HepG2 (cell line): ENCODE data around the gene SNAI3. TPM values are rescaled to one million over a fixed set of nuclear protein-coding genes. Genes with fewer than 3 reads are reported as not detected.
A peak's percentile ranks its signal among the peaks of the same experiment; 100 is the strongest.

ENCODE experiments used
- ARID2 ChIP-seq: sonication (generic); formaldehyde crosslinking; IDR thresholded peaks from 2 replicates; pipeline ENCODE4 v1.8.1; 2022; ENCODE audit warnings: mild to moderate bottlenecking, missing genetic modification reagents, borderline replicate concordance
- CEBPG ChIP-seq: IDR thresholded peaks from 2 replicates; pipeline ENCODE4 v1.6.1; 2016
- GABPA ChIP-seq, 2 experiments: IDR thresholded peaks; 2 replicates each; pipeline ENCODE4 v1.6.1; 2011 to 2016; ENCODE audit warnings: low read depth in 2 of 2, low read length in 1 of 2, missing biosample characterization in 1 of 2, missing genetic modification characterization in 1 of 2
- GATAD2A ChIP-seq: IDR thresholded peaks from 2 replicates; pipeline ENCODE4 v1.6.1; 2016
- MAF1 ChIP-seq: sonication (generic); formaldehyde crosslinking; IDR thresholded peaks from 2 replicates; pipeline ENCODE4 v1.5.0; 2020; ENCODE audit warnings: missing genetic modification reagents, borderline replicate concordance
- MIER2 ChIP-seq: IDR thresholded peaks from 2 replicates; pipeline ENCODE4 v1.6.1; 2016; ENCODE audit warnings: missing biosample characterization, missing genetic modification reagents
- MTF1 ChIP-seq: sonication (generic); formaldehyde crosslinking; IDR thresholded peaks from 2 replicates; pipeline ENCODE4 v1.5.0; 2020; ENCODE audit warnings: missing genetic modification reagents
- NCOA2 ChIP-seq: sonication (generic); formaldehyde crosslinking; IDR thresholded peaks from 2 replicates; pipeline ENCODE4 v1.8.0; 2022; ENCODE audit warnings: inconsistent platforms
- NKX3-1 ChIP-seq: sonication (generic); formaldehyde crosslinking; IDR thresholded peaks from 2 replicates; pipeline ENCODE4 v1.5.0; 2020; ENCODE audit warnings: missing genetic modification reagents
- POLR2AphosphoS2 ChIP-seq: IDR thresholded peaks from 2 replicates; pipeline ENCODE4 v1.6.1; 2011; ENCODE audit warnings: low read depth, low read length, improper control_type of control experiment
- SMAD9 ChIP-seq: sonication (generic); formaldehyde crosslinking; IDR thresholded peaks from 2 replicates; pipeline ENCODE4 v1.5.1; 2020; ENCODE audit warnings: mild to moderate bottlenecking, missing genetic modification reagents
- SP4 ChIP-seq: sonication (generic); formaldehyde crosslinking; IDR thresholded peaks from 2 replicates; pipeline ENCODE4 v1.8.1; 2023; ENCODE audit warnings: mild to moderate bottlenecking, missing genetic modification reagents
- TRIM24 ChIP-seq: sonication (generic); formaldehyde crosslinking; IDR thresholded peaks from 2 replicates; pipeline ENCODE4 v1.8.0; 2022; ENCODE audit warnings: mild to moderate bottlenecking, missing genetic modification reagents
- ZBTB46 ChIP-seq: sonication (generic); formaldehyde crosslinking; IDR thresholded peaks from 2 replicates; pipeline ENCODE4 v1.4.0; 2020; ENCODE audit warnings: mild to moderate bottlenecking, missing genetic modification reagents, borderline replicate concordance
- ZNF180 ChIP-seq: sonication (generic); formaldehyde crosslinking; IDR thresholded peaks from 2 replicates; pipeline ENCODE4 v1.4.0; 2020; ENCODE audit warnings: low read depth, missing genetic modification reagents, borderline replicate concordance
- ZNF232 ChIP-seq: sonication (generic); formaldehyde crosslinking; IDR thresholded peaks from 2 replicates; pipeline ENCODE4 v1.4.0; 2020; ENCODE audit warnings: missing genetic modification reagents, borderline replicate concordance
- ZNF264 ChIP-seq: sonication (generic); formaldehyde crosslinking; IDR thresholded peaks from 2 replicates; pipeline ENCODE4 v1.4.0; 2020; ENCODE audit warnings: missing genetic modification reagents
- polyA plus RNA-seq, 8 experiments: library from polyadenylated mRNA; depleted of rRNA in 3 of 8; stranded (reverse) in 7 of 8; unstranded in 1 of 8; fragments of >200 nt; fragmentation: Illumina TruSeq in 4 of 8; extraction: Trizol in 4 of 8; gene quantifications; 2 replicates each; pipeline versions ENCODE4 v1.2.1 to v1.2.3, GENCODE V29; 2011 to 2016; ENCODE audit warnings: low read depth in 4 of 8, missing spikeins in 1 of 8, mixed read lengths in 1 of 8; ENCODE audit not compliant: insufficient read depth in 1 of 8
- total RNA-seq, 5 experiments: library from RNA; depleted of rRNA; stranded (reverse); fragments of >200 nt; fragmentation: Illumina TruSeq; extraction: Trizol; gene quantifications; 2 replicates each; pipeline ENCODE4 v1.2.3, GENCODE V29; 2016; ENCODE audit warnings: low read depth in 1 of 5
- TF ChIP-seq, protein P1 (sequence below): sonication (generic); formaldehyde crosslinking; IDR thresholded peaks from 2 replicates; pipeline ENCODE4 v1.4.0; 2020; ENCODE audit warnings: low read depth, mild to moderate bottlenecking, missing genetic modification reagents
- TF ChIP-seq, protein P2 (sequence below): sonication (generic); formaldehyde crosslinking; IDR thresholded peaks from 2 replicates; pipeline ENCODE4 v1.5.0; 2020; ENCODE audit warnings: missing genetic modification reagents, mild to moderate bottlenecking, borderline replicate concordance
- TF ChIP-seq, protein P3 (sequence below): sonication (generic); formaldehyde crosslinking; IDR thresholded peaks from 2 replicates; pipeline ENCODE4 v1.4.0; 2020; ENCODE audit warnings: missing genetic modification reagents
- TF ChIP-seq, protein P4 (sequence below): IDR thresholded peaks from 2 replicates; pipeline ENCODE4 v1.6.1; 2016; ENCODE audit warnings: missing compliant biosample characterization, missing genetic modification reagents, borderline replicate concordance
- TF ChIP-seq, protein P5 (sequence below): sonication (generic); formaldehyde crosslinking; IDR thresholded peaks from 2 replicates; pipeline ENCODE4 v1.5.0; 2020; ENCODE audit warnings: missing genetic modification reagents
- TF ChIP-seq, protein P6 (sequence below): sonication (generic); formaldehyde crosslinking; IDR thresholded peaks from 2 replicates; pipeline ENCODE4 v1.8.0; 2022; ENCODE audit warnings: mild to moderate bottlenecking, missing genetic modification reagents

SNAI3 gene
- total and polyA plus RNA-seq, 2 of the 13 experiments (the other 11 are each of a cell fraction or from before 2014, with no cell fraction given) = 0.09 to 0.18 TPM

DNA sequence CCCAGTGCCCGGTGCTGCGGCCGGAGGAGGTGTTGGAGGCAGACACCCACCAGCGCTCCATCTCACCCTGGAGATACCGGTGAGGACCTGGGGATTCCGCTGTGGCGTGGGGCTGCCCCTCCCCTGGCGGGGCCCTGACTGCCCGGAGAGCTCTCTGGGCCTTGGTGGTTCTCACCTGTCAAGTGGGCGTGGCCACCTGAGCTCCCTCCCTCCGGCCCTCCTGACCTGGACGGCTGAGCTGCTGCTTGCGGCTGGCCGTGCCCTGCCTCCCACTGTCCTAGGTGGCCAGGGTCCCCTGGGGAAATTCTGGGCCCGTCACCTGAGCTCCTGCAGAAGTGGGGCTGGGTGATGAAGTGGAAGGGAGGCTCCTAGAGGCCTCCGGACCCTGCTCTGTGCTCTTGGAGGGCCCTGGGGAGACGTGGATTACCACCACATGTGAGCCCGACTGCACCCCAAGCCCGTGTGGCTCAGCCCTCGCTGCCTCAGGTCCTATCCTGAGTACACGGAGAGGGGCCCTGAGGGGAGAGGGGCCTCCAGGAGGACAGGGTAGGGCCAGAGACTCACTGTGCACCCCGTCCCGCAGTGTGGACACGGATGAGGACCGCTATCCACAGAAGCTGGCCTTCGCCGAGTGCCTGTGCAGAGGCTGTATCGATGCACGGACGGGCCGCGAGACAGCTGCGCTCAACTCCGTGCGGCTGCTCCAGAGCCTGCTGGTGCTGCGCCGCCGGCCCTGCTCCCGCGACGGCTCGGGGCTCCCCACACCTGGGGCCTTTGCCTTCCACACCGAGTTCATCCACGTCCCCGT, 46.9 kb downstream of the SNAI3 start (continued):
- TF ChIP-seq ZBTB46 = 0 out of 2 replicates have a peak, but pooled peaks have one; percentile 34
- TF ChIP-seq NKX3-1 = no peak
- TF ChIP-seq POLR2AphosphoS2 = no peak
- no peak for TF ChIP-seq TRIM24 (CRISPR knock-in tag)
- TF ChIP-seq, protein P1, sequence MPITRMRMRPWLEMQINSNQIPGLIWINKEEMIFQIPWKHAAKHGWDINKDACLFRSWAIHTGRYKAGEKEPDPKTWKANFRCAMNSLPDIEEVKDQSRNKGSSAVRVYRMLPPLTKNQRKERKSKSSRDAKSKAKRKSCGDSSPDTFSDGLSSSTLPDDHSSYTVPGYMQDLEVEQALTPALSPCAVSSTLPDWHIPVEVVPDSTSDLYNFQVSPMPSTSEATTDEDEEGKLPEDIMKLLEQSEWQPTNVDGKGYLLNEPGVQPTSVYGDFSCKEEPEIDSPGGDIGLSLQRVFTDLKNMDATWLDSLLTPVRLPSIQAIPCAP (CRISPR knock-in tag) = no peak
- TF ChIP-seq MAF1 (CRISPR knock-in tag) = no peak
- TF ChIP-seq, protein P2, sequence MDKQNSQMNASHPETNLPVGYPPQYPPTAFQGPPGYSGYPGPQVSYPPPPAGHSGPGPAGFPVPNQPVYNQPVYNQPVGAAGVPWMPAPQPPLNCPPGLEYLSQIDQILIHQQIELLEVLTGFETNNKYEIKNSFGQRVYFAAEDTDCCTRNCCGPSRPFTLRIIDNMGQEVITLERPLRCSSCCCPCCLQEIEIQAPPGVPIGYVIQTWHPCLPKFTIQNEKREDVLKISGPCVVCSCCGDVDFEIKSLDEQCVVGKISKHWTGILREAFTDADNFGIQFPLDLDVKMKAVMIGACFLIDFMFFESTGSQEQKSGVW (CRISPR knock-in tag) = no peak
- TF ChIP-seq NCOA2 = no peak
- TF ChIP-seq, protein P3, sequence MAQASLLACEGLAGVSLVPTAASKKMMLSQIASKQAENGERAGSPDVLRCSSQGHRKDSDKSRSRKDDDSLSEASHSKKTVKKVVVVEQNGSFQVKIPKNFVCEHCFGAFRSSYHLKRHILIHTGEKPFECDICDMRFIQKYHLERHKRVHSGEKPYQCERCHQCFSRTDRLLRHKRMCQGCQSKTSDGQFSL (CRISPR knock-in tag) = no peak
- no peak for TF ChIP-seq GABPA (IDR thresholded peaks at IDR 0.05; ENCODE audit: low read depth, low read length)
- TF ChIP-seq GABPA (CRISPR knock-in tag; IDR thresholded peaks at IDR 0.05; ENCODE audit: low read depth) = no peak
- TF ChIP-seq SP4 (CRISPR knock-in tag) = no peak
- TF ChIP-seq GATAD2A (CRISPR knock-in tag) = no peak
- TF ChIP-seq, protein P4, sequence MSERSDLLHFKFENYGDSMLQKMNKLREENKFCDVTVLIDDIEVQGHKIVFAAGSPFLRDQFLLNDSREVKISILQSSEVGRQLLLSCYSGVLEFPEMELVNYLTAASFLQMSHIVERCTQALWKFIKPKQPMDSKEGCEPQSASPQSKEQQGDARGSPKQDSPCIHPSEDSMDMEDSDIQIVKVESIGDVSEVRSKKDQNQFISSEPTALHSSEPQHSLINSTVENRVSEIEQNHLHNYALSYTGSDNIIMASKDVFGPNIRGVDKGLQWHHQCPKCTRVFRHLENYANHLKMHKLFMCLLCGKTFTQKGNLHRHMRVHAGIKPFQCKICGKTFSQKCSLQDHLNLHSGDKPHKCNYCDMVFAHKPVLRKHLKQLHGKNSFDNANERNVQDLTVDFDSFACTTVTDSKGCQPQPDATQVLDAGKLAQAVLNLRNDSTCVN (CRISPR knock-in tag) = no peak
- no peak for TF ChIP-seq CEBPG (CRISPR knock-in tag)
- TF ChIP-seq, protein P5, sequence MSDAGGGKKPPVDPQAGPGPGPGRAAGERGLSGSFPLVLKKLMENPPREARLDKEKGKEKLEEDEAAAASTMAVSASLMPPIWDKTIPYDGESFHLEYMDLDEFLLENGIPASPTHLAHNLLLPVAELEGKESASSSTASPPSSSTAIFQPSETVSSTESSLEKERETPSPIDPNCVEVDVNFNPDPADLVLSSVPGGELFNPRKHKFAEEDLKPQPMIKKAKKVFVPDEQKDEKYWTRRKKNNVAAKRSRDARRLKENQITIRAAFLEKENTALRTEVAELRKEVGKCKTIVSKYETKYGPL (CRISPR knock-in tag) = no peak
- TF ChIP-seq MIER2 (CRISPR knock-in tag) = no peak
- TF ChIP-seq ARID2 (CRISPR knock-in tag) = no peak
- TF ChIP-seq, protein P6, sequence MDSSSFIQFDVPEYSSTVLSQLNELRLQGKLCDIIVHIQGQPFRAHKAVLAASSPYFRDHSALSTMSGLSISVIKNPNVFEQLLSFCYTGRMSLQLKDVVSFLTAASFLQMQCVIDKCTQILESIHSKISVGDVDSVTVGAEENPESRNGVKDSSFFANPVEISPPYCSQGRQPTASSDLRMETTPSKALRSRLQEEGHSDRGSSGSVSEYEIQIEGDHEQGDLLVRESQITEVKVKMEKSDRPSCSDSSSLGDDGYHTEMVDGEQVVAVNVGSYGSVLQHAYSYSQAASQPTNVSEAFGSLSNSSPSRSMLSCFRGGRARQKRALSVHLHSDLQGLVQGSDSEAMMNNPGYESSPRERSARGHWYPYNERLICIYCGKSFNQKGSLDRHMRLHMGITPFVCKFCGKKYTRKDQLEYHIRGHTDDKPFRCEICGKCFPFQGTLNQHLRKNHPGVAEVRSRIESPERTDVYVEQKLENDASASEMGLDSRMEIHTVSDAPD (CRISPR knock-in tag) = no peak
- TF ChIP-seq ZNF264 (CRISPR knock-in tag) = no peak
- TF ChIP-seq MTF1 (CRISPR knock-in tag) = no peak
- TF ChIP-seq ZNF232 (CRISPR knock-in tag) = no peak
- TF ChIP-seq ZNF180 (CRISPR knock-in tag) = no peak
- no peak for TF ChIP-seq SMAD9 (CRISPR knock-in tag)
